Karpas-422 (cell line): Measurements from ENCODE around the gene KIAA1671. TPM values are rescaled to one million over a fixed set of nuclear protein-coding genes. Genes with fewer than 3 reads are reported as not detected.

ENCODE experiments used
- DNase-seq: peaks from one replicate; pipeline ENCODE4 v3.0.0-alpha.2; 2015
- H2AFZ ChIP-seq: fragments of 200-600 bp; sonication (generic); 2 replicates; pipeline ENCODE4 v1.6.1; 2014; ENCODE audit warnings: antibody characterized with exemption, low read length, mixed read lengths
- H3K27ac ChIP-seq: fragments of 200-600 bp; sonication (generic); 2 replicates; pipeline ENCODE4 v1.5.1; 2014; ENCODE audit warnings: mild to moderate bottlenecking, low read length, moderate library complexity
- H3K27me3 ChIP-seq: fragments of 200-600 bp; sonication (generic); 2 replicates; pipeline ENCODE4 v1.6.1; 2014; ENCODE audit warnings: low read length, mixed read lengths
- H3K36me3 ChIP-seq: fragments of 200-600 bp; sonication (generic); 2 replicates; pipeline ENCODE4 v1.6.1; 2014; ENCODE audit warnings: low read length, mixed read lengths; ENCODE audit not compliant: insufficient read depth
- H3K4me1 ChIP-seq: fragments of 200-600 bp; sonication (generic); 2 replicates; pipeline ENCODE4 v1.6.1; 2014; ENCODE audit warnings: mild to moderate bottlenecking, low read length, mixed read lengths
- H3K4me2 ChIP-seq: fragments of 200-600 bp; sonication (generic); 2 replicates; pipeline ENCODE4 v1.6.1; 2014; ENCODE audit warnings: low read length, low read depth, mild to moderate bottlenecking; ENCODE audit not compliant: poor library complexity, severe bottlenecking
- H3K4me3 ChIP-seq: fragments of 200-600 bp; sonication (generic); 2 replicates; pipeline ENCODE4 v1.5.1; 2014; ENCODE audit warnings: mild to moderate bottlenecking, antibody characterized with exemption, low read length, mixed read lengths
- H3K79me2 ChIP-seq: fragments of 200-600 bp; sonication (generic); 2 replicates; pipeline ENCODE4 v1.6.1; 2014; ENCODE audit warnings: mild to moderate bottlenecking, low read length, mixed read lengths
- H3K9ac ChIP-seq: fragments of 200-600 bp; sonication (generic); 2 replicates; pipeline ENCODE4 v1.6.0; 2014; ENCODE audit warnings: low read length
- H3K9me2 ChIP-seq: fragments of 200-600 bp; sonication (generic), shearing (Covaris generic); replicated peaks from 2 replicates; pipeline ENCODE4 v1.6.0; 2014; ENCODE audit warnings: mild to moderate bottlenecking, low read length, moderate library complexity; ENCODE audit not compliant: insufficient read depth
- H3K9me3 ChIP-seq: fragments of 300-700, 200-600 bp; sonication (generic); 2 replicates; pipeline ENCODE4 v1.6.1; 2014; ENCODE audit warnings: low read length, mixed read lengths
- H4K20me1 ChIP-seq: fragments of 200-600 bp; sonication (generic); 2 replicates; pipeline ENCODE4 v1.6.1; 2014; ENCODE audit warnings: mild to moderate bottlenecking, antibody characterized with exemption, low read length, low read depth; ENCODE audit not compliant: insufficient read depth
- total RNA-seq: library from RNA; depleted of rRNA; stranded (reverse); fragments of >200 nt; shearing (Covaris generic); gene quantifications from 2 replicates; pipeline ENCODE4 v1.2.3, GENCODE V29; 2014; ENCODE audit warnings: low replicate concordance

The KIAA1671 gene
- total RNA-seq, 1 experiment from 2014 or later, result not detected

- H3K79me2 ChIP-seq, result no peaks in the 10 kb centered on the region
- no peaks in the 10 kb centered on the region for H3K4me1 ChIP-seq
- H3K9me3 ChIP-seq, result no peaks in the 10 kb centered on the region
- no peaks in the 10 kb centered on the region for H3K9me2 ChIP-seq
- H3K4me3 ChIP-seq, result no peak overlapping the region
- no peak overlapping the region for H2AFZ ChIP-seq
- no peak overlapping the region for H3K27ac ChIP-seq
- no peaks in the 10 kb centered on the region for H4K20me1 ChIP-seq
- H3K9ac ChIP-seq, result no peak overlapping the region
- no peak overlapping the region for H3K4me2 ChIP-seq
- H3K27me3 ChIP-seq, result no peaks in the 10 kb centered on the region
- no peak for DNase-seq
- H3K36me3 ChIP-seq, result no peaks in the 10 kb centered on the region
Measured at GRCh38 chr22:25187469-25187868, 235.0 kb downstream of the KIAA1671 start.

- H3K9me3 ChIP-seq, result no peaks in the 10 kb centered on the region
- no peaks in the 10 kb centered on the region for H3K79me2 ChIP-seq
- no peak overlapping the region for H3K9ac ChIP-seq
- no peak overlapping the region for H3K4me3 ChIP-seq
- no peaks in the 10 kb centered on the region for H3K9me2 ChIP-seq
- H4K20me1 ChIP-seq, result no peaks in the 10 kb centered on the region
- H3K4me2 ChIP-seq, result no peak overlapping the region
- H3K36me3 ChIP-seq, result no peaks in the 10 kb centered on the region
- no peak overlapping the region for H2AFZ ChIP-seq
- no peaks in the 10 kb centered on the region for H3K4me1 ChIP-seq
- no peak for DNase-seq
- H3K27me3 ChIP-seq, result no peaks in the 10 kb centered on the region
- no peak overlapping the region for H3K27ac ChIP-seq
Measured at GRCh38 chr22:25192406-25192805, 239.9 kb downstream of the KIAA1671 start.

GRCh38 chr22:25193130-25193529 lies 240.6 kb downstream of the KIAA1671 start:
- H4K20me1 ChIP-seq, result no peaks in the 10 kb centered on the region
- no peak overlapping the region for H2AFZ ChIP-seq
- H3K9ac ChIP-seq, result no peak overlapping the region
- no peaks in the 10 kb centered on the region for H3K36me3 ChIP-seq
- no peak overlapping the region for H3K27ac ChIP-seq
- no peaks in the 10 kb centered on the region for H3K9me2 ChIP-seq
- H3K9me3 ChIP-seq, result no peaks in the 10 kb centered on the region
- DNase-seq, result no peak
- H3K4me1 ChIP-seq, result no peaks in the 10 kb centered on the region
- no peak overlapping the region for H3K4me2 ChIP-seq
- H3K4me3 ChIP-seq, result no peak overlapping the region
- no peaks in the 10 kb centered on the region for H3K79me2 ChIP-seq
- H3K27me3 ChIP-seq, result no peaks in the 10 kb centered on the region

- Histone ChIP-seq H3K36me3 (no peaks in the 10 kb centered on the region), H4K20me1 (no peaks in the 10 kb centered on the region), H3K9me3 (no peaks in the 10 kb centered on the region), H3K27ac (no peak overlapping the region), H2AFZ (no peak overlapping the region), H3K27me3 (no peaks in the 10 kb centered on the region), H3K4me1 (no peaks in the 10 kb centered on the region), H3K79me2 (no peaks in the 10 kb centered on the region), H3K9me2 (no peaks in the 10 kb centered on the region), H3K4me2 (no peak overlapping the region), H3K4me3 (no peak overlapping the region), H3K9ac (no peak overlapping the region)
- DNase-seq, result peak; percentile 48
Measured at GRCh38 chr22:25193548-25193947, 241.0 kb downstream of the KIAA1671 start.

- H3K9me2 ChIP-seq, result no peaks in the 10 kb centered on the region
- no peaks in the 10 kb centered on the region for H3K79me2 ChIP-seq
- no peak overlapping the region for H3K9ac ChIP-seq
- no peak overlapping the region for H2AFZ ChIP-seq
- no peak overlapping the region for H3K4me2 ChIP-seq
- H3K27me3 ChIP-seq, result no peaks in the 10 kb centered on the region
- no peak overlapping the region for H3K4me3 ChIP-seq
- no peaks in the 10 kb centered on the region for H3K9me3 ChIP-seq
- H3K36me3 ChIP-seq, result no peaks in the 10 kb centered on the region
- DNase-seq, result no peak
- no peaks in the 10 kb centered on the region for H3K4me1 ChIP-seq
- H3K27ac ChIP-seq, result no peak overlapping the region
- H4K20me1 ChIP-seq, result no peaks in the 10 kb centered on the region
Measured at GRCh38 chr22:25196326-25196725, 243.8 kb downstream of the KIAA1671 start.

GRCh38 chr22:25197340-25197739 lies 244.8 kb downstream of the KIAA1671 start:
- no peaks in the 10 kb centered on the region for H3K9me2 ChIP-seq
- H3K9me3 ChIP-seq, result no peaks in the 10 kb centered on the region
- H3K27ac ChIP-seq, result no peak overlapping the region
- no peak overlapping the region for H3K9ac ChIP-seq
- H2AFZ ChIP-seq, result no peak overlapping the region
- H3K79me2 ChIP-seq, result no peaks in the 10 kb centered on the region
- H3K4me3 ChIP-seq, result no peak overlapping the region
- no peak for DNase-seq
- no peaks in the 10 kb centered on the region for H3K27me3 ChIP-seq
- no peaks in the 10 kb centered on the region for H3K36me3 ChIP-seq
- H4K20me1 ChIP-seq, result no peaks in the 10 kb centered on the region
- no peak overlapping the region for H3K4me2 ChIP-seq
- H3K4me1 ChIP-seq, result no peaks in the 10 kb centered on the region

- Histone ChIP-seq H3K9me2 (no peaks in the 10 kb centered on the region), H3K79me2 (no peaks in the 10 kb centered on the region), H3K27me3 (no peaks in the 10 kb centered on the region), H3K27ac (no peak within 1 kb of the TSS), H3K36me3 (no peaks in the 10 kb centered on the region), H3K9me3 (no peaks in the 10 kb centered on the region), H3K4me1 (no peaks in the 10 kb centered on the region), H4K20me1 (no peaks in the 10 kb centered on the region), H3K9ac (no peak within 1 kb of the TSS), H3K4me2 (no peak within 1 kb of the TSS), H2AFZ (no peak within 1 kb of the TSS), H3K4me3 (no peak within 1 kb of the TSS)
- DNase-seq, result no peak
Measured at GRCh38 chr22:25199731-25200520, 247.4 kb downstream of the KIAA1671 start, which contains the start of gene CRYBB3. Gene CRYBB3, plus strand, starts transcription at chr22:25199858. Its CDS starts 1,539 bp downstream, at chr22:25201397.

- H3K79me2 ChIP-seq, result no peaks in the 10 kb centered on the region
- no peaks in the 10 kb centered on the region for H3K9me3 ChIP-seq
- no peak overlapping the region for H3K4me2 ChIP-seq
- H3K9me2 ChIP-seq, result no peaks in the 10 kb centered on the region
- H3K27ac ChIP-seq, result no peak overlapping the region
- no peak overlapping the region for H3K9ac ChIP-seq
- no peak overlapping the region for H3K4me3 ChIP-seq
- H2AFZ ChIP-seq, result no peak overlapping the region
- no peaks in the 10 kb centered on the region for H4K20me1 ChIP-seq
- no peaks in the 10 kb centered on the region for H3K27me3 ChIP-seq
- H3K4me1 ChIP-seq, result no peaks in the 10 kb centered on the region
- DNase-seq, result no peak
- H3K36me3 ChIP-seq, result no peaks in the 10 kb centered on the region
Measured at GRCh38 chr22:25200967-25201366, 248.5 kb downstream of the KIAA1671 start.
